ENCODE measurements around the gene SPTLC3. TPM values are rescaled to one million over a fixed set of nuclear protein-coding genes. Genes with fewer than 3 reads are reported as not detected.

SPTLC3 gene
- total RNA-seq, 1 donor from 2014 or later = 27.0 TPM

DNA sequence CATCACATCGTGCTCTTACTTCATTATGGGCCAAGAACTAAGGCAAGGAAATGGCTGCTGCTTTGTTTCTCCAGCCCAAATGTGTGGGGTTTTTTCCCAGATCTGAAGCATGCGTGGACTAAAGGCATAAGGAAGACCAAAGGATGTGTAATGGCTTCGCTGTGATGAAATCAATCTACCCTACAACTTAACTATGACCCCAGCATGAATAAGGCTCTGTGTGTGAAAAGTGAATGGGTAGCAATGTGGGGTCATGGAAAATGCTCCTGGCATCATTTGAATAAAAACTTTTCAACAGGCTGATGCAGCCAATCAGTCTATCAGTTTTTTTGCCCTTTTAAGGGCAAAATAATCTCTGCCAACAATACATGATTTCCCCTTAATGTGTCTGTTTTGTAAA, 162.0 kb downstream of the SPTLC3 start:
- Mint-ChIP-seq H3K4me1 (peaks cover 7% of the 10 kb centered on the region), H3K4me3 (no peak overlapping the region)

DNA sequence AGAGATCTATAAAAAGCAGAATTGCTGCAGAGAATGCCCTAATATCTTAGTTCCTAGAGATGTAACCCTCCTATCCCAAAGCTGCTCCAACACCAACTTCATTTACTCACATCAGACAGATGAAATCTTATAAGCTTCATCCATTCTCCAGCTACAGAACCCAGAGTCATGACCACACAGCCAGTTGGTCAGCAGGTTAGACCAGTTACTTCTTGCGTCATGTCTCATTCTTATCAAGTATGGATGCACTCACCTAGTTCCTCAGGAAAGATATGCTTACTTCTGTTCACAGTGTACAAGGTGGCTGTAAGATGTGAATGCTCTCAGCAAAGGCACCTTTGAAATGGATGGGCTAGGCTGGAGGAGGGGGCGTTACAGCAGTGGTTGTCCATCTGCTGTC, 164.4 kb downstream of the SPTLC3 start:
- DNase-seq (ENCODE audit: low spot score in 2 of 2, unreplicated experiment in 2 of 2) = no peak
- Mint-ChIP-seq H3K9me3 (peaks cover 35% of the 10 kb centered on the region), H3K4me3 (no peak overlapping the region), H3K27ac (no peak overlapping the region), H3K4me1 (peaks cover 7% of the 10 kb centered on the region), H3K36me3 (peaks cover 5% of the 10 kb centered on the region), H3K27me3 (ENCODE audit: low read depth) (peaks cover 1% of the 10 kb centered on the region)
- TF ChIP-seq, protein P1, sequence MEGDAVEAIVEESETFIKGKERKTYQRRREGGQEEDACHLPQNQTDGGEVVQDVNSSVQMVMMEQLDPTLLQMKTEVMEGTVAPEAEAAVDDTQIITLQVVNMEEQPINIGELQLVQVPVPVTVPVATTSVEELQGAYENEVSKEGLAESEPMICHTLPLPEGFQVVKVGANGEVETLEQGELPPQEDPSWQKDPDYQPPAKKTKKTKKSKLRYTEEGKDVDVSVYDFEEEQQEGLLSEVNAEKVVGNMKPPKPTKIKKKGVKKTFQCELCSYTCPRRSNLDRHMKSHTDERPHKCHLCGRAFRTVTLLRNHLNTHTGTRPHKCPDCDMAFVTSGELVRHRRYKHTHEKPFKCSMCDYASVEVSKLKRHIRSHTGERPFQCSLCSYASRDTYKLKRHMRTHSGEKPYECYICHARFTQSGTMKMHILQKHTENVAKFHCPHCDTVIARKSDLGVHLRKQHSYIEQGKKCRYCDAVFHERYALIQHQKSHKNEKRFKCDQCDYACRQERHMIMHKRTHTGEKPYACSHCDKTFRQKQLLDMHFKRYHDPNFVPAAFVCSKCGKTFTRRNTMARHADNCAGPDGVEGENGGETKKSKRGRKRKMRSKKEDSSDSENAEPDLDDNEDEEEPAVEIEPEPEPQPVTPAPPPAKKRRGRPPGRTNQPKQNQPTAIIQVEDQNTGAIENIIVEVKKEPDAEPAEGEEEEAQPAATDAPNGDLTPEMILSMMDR (IDR thresholded peaks at IDR 0.05; ENCODE audit: unreplicated experiment) = no peak

More for the DNA sequence above, 162.0 kb downstream of the SPTLC3 start:
- H3K27ac Mint-ChIP-seq = no peak overlapping the region
- no peak for DNase-seq (ENCODE audit: low spot score in 2 of 2, unreplicated experiment in 2 of 2)
- peaks cover 5% of the 10 kb centered on the region for H3K36me3 Mint-ChIP-seq
- TF ChIP-seq, protein P1 (IDR thresholded peaks at IDR 0.05; ENCODE audit: unreplicated experiment) = no peak
- peaks cover 13% of the 10 kb centered on the region for H3K9me3 Mint-ChIP-seq
- H3K27me3 Mint-ChIP-seq (ENCODE audit: low read depth) = no peaks in the 10 kb centered on the region

DNA sequence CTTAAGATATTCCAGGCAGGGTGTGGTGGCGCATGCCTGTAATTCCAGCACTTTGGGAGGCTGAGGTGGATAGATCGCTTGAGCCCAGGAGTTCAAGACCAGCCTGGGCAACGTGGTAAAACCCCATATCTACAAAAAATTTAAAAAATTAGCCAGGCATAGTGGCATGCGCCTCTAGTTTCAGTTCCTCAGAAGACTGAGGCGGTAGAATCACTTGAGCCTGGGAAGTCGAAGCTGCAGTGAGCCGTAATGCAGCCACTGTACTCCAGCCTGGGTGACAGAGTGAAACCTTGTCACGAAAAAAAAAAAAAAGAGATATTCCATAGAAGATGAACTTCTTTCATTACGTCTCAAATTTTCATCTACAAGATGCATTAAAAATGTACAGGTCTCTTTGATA, 165.6 kb downstream of the SPTLC3 start:
- Mint-ChIP-seq H3K4me1 (peaks cover 7% of the 10 kb centered on the region), H3K27ac (no peak overlapping the region), H3K27me3 (ENCODE audit: low read depth) (peaks cover 1% of the 10 kb centered on the region), H3K9me3 (peaks cover 35% of the 10 kb centered on the region), H3K4me3 (no peak overlapping the region), H3K36me3 (no peaks in the 10 kb centered on the region)
- TF ChIP-seq, protein P1 (IDR thresholded peaks at IDR 0.05; ENCODE audit: unreplicated experiment) = no peak
- DNase-seq (ENCODE audit: low spot score in 2 of 2, unreplicated experiment in 2 of 2) = no peak

DNA sequence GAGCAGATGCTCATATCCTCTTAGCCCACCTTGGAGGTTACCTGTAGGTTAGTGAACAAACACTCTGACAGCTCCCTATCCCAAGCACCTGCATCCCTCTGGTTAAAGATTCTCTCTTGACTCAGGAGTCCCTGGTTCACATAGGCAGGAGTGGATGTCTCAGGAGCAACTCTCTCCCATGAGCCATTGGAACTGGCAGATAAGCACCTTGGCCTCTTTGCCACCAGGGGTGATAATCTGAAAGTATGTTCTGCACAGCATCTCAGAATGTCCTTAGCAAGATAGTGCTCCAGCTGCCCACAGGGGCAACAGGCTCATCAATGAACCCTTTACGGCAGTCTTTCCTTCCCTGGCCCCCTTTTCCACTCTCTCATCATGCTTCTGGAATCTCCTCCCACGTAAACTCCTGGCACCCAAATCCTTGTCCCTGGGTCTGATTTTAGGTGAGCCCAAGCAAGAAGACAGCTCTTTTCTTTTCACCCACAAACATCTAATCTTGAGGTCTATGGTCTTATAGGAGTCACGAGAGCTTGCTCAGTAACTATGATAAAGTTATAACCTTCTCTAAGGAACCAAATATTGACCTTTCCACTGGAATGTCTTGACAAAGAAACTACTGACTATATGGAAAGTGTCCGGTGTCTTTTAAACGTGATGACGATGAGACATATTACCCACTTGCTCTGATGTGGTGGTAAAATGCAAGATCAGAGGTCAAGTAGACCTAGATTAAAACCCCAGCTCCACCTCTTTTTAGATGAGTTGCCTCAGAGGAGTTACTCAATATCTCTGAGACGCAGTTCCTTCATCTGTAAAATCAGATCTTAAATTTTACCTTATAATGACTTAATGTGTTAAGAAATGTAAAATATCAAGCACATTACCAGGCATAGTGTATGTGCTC, 172.5 kb downstream of the SPTLC3 start:
- Mint-ChIP-seq H3K36me3 (no peaks in the 10 kb centered on the region), H3K27ac (no peak overlapping the region), H3K27me3 (ENCODE audit: low read depth) (peaks cover 9% of the 10 kb centered on the region), H3K9me3 (peaks cover 27% of the 10 kb centered on the region), H3K4me1 (no peaks in the 10 kb centered on the region), H3K4me3 (no peak overlapping the region)
- TF ChIP-seq, protein P1 (IDR thresholded peaks at IDR 0.05; ENCODE audit: unreplicated experiment) = no peak
- no peak for DNase-seq (ENCODE audit: low spot score in 2 of 2, unreplicated experiment in 2 of 2)

DNA sequence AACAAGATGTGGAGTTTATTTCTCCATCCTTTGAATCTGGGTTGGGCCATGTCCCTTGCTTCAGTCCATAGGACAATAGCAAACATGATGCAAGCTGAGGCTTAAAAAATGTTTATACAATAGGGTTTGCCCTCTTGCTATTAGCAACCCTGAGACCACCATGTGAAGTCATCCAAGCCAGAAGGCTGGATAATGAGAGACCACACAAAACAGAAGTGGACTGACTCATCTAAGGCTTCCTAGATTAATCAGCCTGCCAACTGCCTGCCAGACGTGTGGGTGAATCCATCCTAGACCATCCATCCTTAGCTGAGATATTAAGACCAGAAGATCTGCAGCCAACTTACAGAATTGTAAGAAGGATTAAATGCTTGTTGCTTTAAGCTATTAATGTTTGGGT, 174.2 kb downstream of the SPTLC3 start:
- H3K27ac Mint-ChIP-seq = no peak overlapping the region
- TF ChIP-seq, protein P1 (IDR thresholded peaks at IDR 0.05; ENCODE audit: unreplicated experiment) = no peak
- no peak for DNase-seq (ENCODE audit: low spot score in 2 of 2, unreplicated experiment in 2 of 2)
- H3K27me3 Mint-ChIP-seq (ENCODE audit: low read depth) = peaks cover 8% of the 10 kb centered on the region
- peaks cover 21% of the 10 kb centered on the region for H3K9me3 Mint-ChIP-seq
- H3K36me3 Mint-ChIP-seq = no peaks in the 10 kb centered on the region
- no peaks in the 10 kb centered on the region for H3K4me1 Mint-ChIP-seq
- no peak overlapping the region for H3K4me3 Mint-ChIP-seq
